GM12891 (cell line): Measurements from ENCODE around the gene EIF1AD.

Experiments used
- POLR2A ChIP-seq: IDR thresholded peaks from 2 replicates; pipeline ENCODE4 v1.6.1; 2011; ENCODE audit warnings: low read depth, low read length, control low read depth
- POLR2AphosphoS5 ChIP-seq: IDR thresholded peaks from 2 replicates; pipeline ENCODE4 v1.6.1; 2011; ENCODE audit warnings: low read depth, low read length, control low read depth

GRCh38 chr11:65954771-65955170 lies 47.2 kb downstream of the EIF1AD start:
- TF ChIP-seq POLR2A (no peak), POLR2AphosphoS5 (no peak)
